GM19455 (cell line): ENCODE measurements around the gene TCP11.
"Not testable (repeated sequence)": the region's sequence is repeated elsewhere in the genome, so short reads cannot be mapped to it uniquely, and the experiment has no call there.

Experiments
- ATAC-seq: cut with Tn5 transposase; IDR thresholded peaks from one replicate; pipeline ENCODE4 v1.9.1; 2021; ENCODE audit not compliant: unreplicated experiment

The TCP11 gene

DNA sequence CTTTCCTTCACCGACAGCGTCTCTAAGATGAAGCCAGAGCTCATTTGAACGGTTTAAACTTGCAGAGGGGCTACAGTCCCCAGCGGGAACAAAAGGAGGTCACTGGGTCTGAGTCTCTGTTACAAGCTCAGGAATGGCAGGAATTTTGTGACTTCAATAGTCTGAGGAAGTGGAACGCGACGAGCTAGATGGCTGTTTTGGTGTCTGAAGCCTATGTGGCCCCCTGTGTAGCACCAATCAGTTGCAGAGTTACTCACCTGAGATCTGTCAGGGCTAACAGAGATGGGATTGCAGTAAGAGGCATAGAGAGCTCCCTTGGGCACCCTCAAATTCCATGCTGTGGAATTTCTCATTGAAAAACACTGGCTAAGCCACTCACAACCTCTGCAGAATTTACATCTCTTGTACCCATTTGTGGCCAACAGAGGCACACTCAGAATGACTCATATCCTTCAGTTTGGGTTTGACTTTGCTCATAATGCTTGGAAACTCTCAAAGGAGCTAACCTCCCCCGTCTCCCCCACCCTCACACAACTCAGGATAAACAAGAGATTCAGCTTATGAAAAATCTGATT is 7.1 kb upstream of the TCP11 start:
- ATAC-seq, result no peak

DNA sequence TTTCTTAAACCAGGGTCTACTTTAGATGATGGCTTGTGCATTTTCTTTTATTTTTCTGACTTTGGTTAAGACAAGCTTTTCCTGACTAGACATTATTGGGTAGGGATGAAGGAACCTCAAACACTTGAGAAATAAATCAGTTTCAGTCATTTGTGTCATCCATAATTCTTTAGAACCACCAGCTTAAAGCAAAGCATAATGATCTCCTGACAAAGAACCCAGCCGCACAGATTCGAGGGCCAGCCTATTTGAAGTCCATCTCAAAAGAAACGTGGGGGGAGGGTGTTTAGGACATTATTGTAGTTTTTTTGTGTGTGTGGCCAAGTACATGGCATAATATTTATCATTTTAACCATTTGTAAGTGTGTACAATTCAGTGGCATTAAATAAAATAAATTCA is 6.3 kb upstream of the TCP11 start:
- no peak for ATAC-seq

DNA sequence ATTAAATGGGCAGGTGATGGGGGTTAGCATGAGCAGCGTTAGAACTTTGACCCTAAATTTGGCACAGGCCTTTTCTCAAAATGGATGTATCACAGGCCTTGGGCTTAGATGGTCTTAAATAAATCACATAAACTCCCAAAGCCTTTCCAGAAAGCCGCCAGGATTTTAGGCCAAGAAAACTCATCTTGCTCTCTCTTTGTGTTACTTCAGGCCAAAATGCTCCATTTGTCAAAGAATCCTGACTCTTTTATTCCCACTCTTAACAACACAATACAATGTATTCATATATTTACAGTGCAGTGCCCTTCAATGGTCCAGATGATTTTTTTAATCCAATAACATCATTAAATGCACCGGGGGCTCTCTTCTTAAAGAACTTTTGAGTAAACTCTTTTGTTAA is 5.9 kb upstream of the TCP11 start:
- no peak for ATAC-seq

DNA sequence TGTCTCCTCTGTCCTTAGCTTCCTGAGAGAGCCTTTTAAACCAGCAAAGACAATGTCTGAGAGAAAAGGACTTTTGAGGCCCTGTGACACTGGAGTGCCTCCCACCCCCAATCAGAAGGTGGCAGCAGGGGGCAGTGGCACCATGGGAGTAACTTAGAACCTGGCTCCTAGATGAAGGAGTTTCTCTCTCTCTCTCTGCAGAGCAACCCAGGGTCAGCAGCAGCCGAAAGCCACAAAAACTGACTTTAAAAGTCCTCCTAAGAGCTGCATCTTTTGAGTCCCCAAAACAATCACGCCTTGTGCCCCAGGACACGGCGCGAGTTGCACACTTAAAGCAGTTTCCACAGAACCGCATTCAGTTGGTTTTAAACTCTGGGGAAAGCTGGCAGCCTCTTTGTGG is 5.3 kb upstream of the TCP11 start:
- ATAC-seq, result no peak

DNA sequence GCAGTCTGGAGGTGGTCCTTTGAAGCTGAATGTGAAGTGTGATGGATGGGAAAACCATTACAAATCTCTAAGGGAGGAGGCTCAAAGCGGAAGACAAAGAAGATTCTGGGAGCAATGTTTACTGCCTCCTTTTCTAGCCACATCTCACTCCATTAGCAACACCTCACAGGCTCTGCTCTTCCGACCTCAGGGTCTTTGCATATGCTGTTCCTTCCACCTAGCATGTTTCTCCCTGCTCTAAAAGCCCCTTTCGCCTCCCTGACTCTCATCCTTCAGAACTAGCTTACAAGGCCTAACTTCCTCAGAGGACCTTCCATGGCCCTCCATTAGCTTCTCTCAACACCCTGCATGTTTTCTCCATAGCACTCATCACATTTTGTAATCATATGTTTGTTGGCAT is 4.6 kb upstream of the TCP11 start:
- ATAC-seq, result no peak

DNA sequence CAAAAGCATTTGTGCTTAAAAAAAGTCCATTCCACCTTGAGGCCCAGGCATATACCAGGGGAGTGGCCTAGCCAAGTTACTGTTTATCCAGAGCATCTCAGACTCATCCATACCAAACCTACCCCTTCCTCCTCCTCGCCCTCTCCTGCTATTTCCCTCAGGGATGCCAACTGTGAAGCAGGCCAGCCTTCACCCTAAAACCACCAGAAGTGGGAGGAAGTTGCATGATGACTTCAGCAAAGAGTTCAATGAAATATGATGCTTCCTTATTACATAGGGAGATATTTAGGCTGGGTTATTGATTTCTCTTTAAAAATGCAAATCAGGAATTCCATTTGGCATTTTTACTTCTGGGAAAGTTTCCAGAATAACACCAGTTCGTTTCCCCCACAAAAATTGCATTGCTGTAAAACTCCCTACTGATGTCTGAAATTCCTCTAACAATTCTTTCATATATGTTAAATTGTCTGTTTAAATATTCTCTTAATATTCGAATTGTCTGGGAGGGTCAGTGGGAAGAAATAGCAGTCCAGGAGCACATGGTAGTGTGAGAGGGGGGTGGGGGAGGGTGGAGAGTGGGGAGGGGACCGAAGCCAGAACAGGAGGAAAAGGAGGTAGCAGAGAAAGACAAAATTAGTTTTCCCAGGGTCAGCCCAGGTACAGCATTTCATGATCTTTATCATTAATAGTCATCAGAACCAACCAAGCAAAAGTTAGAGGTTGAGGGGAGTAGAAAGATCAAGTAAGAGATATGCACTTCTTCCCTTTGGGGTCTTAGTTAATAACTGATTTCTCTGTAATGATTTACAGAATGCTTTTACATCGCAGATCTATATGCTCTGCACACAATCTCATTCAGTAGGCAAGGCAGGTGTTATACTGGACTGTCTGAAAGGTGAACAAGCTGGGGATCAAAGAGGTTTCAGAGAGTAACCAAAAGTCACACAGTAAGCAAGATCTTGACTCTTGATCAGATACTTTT is 1.7 kb upstream of the TCP11 start:
- no peak for ATAC-seq

DNA sequence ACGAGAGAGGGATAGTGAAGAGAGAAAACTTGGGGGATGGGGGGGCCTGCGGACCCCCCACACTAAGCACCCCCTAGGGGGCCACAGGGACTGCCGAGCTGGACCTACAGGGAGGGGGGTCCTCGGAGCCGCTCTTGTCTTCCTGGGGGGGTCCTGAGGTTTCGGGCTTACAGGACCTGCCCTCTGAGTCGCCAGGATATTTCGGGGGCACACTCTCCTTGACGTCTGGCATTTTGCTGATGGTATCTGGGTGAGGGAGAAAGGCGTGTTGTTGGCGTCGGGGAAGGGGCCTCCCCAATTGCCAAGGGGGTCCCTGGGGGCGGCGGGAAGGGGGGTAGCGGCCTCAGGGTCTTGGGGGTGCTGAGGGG is 516 bp downstream of the TCP11 start:
- ATAC-seq, result no peak

DNA sequence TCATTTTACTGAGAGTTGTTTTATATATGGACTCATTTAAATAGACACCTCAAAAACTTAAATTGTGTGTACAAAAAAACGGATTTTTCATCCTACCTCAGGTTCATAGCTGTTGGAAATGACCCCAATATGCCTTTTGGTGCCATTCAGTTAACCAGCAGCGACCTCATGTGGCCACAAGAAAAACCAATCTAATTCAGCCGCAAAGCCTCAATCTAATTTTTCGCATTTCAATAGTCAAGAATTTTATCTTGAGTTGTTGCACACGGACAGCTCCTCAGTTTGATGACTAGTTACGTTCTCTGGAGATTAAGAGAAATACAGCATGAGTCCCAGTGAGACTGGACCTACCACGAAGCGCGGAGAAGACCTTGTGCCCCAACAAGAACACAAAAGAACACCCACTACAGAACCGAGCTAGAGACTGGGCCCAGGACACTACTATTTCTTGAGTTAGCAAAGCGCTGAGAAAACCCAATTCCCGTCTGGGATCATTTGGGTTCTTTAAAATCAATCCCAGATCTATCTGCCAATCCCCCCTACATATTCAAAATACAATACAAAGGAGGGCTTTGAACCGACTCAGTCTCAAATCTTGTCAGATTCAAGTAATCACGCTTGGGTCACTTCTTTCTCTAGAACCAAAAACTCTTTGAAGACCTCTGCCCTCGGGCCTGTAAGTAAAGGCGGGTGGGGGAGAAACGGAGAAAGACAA is 1.1 kb downstream of the TCP11 start:
- no peak for ATAC-seq

DNA sequence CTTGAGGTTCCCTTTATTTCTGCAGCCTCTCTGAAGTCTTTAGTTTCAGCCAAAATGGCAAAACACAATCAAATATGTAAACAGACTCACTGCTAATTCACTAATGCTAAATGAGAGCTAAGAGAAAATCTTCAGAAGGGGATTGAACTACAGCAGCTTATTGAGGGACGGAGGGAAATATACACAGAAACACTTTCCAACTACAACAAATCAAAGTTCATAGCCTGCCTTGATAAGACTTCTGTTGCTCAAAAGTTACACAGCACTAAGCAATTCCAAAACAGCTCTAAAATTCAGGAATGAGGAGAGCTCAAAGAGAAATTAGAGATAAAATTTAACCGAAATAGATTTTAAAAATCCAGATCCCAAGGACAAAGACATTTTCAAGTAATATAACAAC is 1.7 kb downstream of the TCP11 start:
- ATAC-seq, result no peak

DNA sequence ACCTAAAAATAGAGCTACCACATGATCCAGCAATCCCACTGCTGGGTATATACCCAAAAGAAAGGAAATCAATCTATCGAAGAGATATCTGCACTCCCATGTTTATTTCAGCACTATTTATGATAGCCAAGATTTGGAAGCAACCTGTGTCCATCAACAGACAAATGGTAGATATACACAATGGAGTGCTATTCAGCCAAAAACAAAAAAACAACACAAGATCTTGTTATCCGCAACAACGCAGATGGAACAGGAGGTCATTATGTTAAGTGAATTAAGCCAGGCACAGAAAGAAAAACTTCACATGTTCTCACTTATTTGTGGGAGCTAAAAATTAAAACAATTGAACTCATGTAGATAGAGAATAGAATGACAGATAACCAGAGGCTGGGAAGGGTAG is 2.9 kb downstream of the TCP11 start:
- ATAC-seq, result not testable (repeated sequence)

DNA sequence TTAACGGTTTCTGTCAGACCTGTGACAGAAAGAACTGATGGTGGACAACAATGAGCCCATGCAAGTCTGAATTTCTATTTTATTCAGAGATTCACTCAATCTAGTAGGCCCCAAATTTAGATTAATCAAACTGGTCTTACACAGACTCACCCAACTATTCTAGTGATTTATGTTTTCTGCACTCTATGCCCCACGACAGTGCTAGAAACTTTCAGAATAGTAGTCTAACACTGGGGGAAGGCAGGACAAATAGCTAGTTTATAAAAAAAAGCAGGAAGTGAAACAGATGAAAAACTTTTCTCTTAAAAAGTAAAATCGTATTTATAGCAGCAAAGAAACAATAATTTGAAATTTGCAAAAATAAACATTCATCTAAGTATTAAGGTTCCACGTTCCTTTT is 5.0 kb downstream of the TCP11 start:
- ATAC-seq, result no peak

DNA sequence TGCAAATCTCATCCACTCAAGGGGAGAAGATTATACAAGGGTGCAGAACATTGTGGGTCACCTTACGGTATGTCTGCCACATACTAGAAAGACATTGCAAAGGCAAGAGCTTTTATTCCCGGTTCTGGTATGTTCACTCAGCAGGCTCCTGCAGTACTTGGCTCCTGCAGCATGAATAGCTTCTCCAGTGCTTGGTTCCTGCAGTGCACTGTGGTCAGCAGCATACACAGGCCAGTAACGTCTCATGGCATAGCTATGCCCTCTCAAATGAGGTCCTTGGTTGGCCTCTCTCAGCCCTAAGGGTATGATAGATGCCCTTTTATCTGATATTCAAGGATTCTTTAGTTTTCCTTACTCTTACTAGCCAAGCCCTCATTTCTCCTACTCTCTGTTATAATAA is 12.6 kb downstream of the TCP11 start:
- no peak for ATAC-seq

DNA sequence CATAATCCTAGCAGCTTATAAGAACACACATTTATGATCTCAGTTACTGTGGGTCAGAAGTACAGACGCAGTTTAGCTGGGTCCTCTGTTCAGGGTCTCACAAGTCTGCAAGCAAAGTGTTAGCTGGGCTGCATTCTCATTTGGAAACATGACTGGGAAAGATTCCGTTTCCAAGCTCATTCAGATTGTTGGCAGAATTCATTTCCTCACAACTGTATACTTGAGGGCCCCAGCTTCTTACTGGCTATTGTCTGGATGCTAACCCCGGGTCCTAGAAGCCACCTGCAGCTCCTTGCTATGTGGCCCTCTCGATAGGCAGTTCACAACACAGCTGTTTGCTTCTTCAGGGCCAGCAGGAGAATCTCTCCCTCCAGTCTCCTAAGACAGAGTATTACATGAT is 13.1 kb downstream of the TCP11 start:
- ATAC-seq, result no peak

DNA sequence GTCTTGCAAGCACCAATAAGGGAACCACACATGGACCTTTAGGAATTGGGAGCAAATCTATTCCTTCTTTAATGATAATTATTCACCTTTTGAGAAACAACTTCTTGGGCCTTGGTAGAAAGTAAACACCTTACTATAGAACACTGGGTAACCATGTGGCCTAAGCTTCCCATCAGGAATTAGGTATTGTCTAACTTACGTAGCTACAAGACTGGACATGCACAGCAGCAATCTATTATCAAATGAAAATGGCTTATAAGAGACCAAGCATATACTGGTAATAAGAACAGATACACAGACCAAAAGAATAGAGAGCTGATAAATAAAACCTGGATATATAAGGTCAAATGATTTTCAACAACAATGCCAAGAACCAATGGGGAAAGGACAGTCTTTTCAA is 16.8 kb downstream of the TCP11 start:
- ATAC-seq, result no peak

DNA sequence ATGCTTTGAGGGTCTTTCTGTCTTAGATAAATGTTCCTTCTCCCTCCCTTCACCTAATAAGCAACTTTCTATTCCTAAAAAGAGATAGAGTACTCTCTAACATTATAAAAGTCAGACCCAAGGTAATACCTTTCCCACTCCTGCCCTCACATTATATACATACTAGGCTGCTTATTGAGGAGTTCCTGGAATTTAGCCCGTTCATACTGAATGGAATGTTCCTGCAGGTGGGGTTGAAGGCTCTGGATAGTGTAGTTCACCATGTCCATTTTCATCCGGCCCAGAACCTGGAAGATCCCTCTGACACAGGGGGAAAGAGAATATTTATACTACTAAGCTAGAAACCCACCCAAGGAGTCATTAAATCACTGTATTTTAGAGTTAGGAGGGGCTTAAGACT is 20.4 kb downstream of the TCP11 start:
- ATAC-seq, result no peak

DNA sequence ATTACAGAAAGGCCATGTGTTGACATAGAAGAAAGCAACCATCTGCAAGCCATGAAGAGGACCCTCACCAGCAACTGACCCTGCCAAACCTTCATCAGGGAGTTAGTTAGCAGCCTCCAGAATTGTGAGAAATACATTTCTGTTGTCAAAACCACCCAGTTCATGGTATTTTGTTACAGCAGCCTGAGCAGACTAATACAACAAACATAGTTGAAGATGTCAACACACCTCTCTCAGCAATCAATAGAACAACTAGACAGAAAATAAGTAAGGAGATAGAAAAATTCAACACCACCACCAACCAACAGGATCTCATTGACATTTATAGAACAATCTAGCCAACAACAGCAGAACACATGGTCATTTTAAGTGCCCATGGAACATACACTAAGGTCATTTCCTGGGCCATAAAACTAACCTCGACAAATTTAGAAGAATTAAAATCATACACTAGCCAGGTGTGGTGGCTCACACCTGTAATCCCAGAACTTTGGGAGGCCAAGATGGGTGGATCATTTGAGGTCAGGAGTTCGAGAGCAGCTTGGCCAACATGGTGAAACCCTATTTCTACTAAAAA is 32.7 kb downstream of the TCP11 start:
- no peak for ATAC-seq

DNA sequence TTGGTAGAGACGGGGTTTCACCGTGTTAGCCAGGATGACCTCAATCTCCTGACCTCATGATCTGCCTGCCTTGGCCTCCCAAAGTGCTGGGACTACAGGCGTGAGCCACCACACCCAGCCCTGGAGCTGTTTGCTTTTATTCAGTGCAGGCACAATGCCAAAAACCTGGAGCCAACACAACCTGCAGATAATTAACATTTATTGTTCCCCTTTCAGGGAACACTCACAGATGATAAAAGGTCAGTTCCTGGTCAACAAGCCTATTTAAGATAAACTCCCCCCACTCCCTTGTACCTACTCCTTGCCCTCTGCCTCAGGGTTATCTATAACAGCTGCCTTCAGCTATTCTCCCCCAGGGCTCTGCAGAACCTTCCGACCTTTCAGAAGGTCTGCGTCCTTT is 33.4 kb downstream of the TCP11 start:
- ATAC-seq, result not testable (repeated sequence)

DNA sequence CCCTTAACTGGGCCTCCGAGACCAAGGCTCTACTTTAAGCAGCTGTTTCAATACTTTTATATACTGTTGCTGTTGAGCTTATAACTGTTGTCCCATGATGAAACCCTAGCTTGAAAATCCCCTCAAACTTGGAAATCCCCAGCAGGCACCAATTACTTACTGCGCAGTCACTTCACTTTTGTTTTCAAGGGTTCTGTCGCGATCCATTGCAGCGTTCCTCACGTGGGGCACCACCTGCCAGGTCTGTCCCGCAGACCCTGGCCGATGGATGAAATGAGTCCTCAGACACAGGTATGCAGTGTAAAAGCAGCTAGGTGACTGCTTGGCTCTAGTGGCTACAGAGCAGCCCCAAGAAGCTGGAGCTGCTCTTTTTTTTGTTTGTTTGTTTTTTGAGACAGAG is 33.9 kb downstream of the TCP11 start:
- ATAC-seq, result not testable (repeated sequence)

DNA sequence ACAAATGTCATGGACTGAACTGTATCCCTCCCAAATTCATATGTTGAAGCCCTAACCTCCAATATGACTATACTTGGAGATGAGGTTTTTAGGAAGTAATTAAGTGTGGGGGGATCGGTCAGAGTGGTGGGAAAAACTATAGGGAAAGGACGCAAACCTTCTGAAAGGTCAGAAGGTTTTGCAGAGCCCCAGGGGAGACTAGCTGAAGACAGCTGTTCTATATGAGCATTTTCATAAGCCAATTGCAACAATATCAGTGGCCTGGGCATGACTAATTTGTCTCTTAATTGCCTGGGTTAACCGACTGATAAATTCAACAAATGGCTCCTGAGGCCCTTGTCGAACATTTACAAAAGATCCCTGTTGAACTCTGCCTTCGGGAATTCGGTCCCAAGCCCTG is 35.1 kb downstream of the TCP11 start:
- not testable (repeated sequence) for ATAC-seq

DNA sequence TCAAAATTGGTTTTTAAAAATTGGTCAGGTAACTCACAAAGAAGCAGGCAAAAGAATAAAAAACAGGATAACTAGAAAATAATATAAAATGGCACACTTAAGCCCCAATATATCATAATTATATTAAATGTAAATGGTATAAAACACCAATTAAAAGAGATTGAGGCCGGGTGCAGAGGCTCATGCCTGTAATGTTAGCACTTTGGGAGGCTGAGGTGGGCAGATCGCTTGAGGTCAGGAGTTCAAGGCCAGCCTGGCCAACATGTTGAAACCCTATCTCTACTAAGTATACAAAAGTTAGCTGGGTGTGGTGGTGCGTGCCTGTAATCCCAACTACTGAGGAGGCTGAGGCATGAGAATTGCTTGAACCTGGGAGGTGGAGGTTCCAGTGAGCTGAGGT is 36.1 kb downstream of the TCP11 start:
- ATAC-seq, result no peak

DNA sequence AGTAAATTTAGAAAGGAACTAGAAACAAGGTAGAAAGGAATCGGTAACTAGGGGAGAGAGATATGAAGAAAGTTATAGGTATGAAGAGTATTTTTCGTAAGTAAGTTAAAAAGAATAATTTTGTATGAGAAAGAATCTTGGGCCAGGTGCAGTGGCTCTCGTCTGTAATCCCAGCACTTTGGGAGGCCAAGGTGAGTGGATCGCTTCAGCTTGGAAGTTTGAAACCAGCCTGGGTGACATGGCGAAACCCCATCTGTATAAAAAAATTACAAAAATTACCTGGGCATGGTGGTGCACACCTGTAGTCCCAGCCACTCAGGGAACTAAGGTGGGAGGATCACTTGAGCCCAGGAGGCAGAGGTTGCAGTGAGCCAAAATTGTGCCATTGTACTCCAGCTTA is 42.0 kb downstream of the TCP11 start:
- ATAC-seq, result no peak
